Gastrocnemius medialis (tissue), 4 donors: ENCODE measurements around the gene KDM4C. TPM values are rescaled to one million over a fixed set of nuclear protein-coding genes. Genes with fewer than 3 reads are reported as not detected.
A peak's percentile ranks its signal among the peaks of the same experiment; 100 is the strongest.

Experiments
- ATAC-seq, 2 donors: fragments of 150-250 bp; one replicate each; pipeline ENCODE4 v1.9.1; 2016
- DNase-seq, 2 donors: peaks; one replicate each; pipeline ENCODE4 v3.0.0-alpha.2; 2019
- H3K27ac ChIP-seq, 4 donors: fragments of 200-600 bp; sonication (generic); 1 replicate in 1 of 4; 2 replicates in 3 of 4; pipeline ENCODE4 v1.5.1; 2016 to 2018; ENCODE audit warnings: mild to moderate bottlenecking in 2 of 4, moderate library complexity in 1 of 4
- H3K27me3 ChIP-seq, 3 donors: fragments of 200-600 bp; sonication (generic) in 2 of 3; 1 replicate in 1 of 3; 2 replicates in 2 of 3; pipeline versions ENCODE4 v1.5.1 to v1.6.0; 2016 to 2019; ENCODE audit warnings: mild to moderate bottlenecking in 1 of 3, moderate library complexity in 1 of 3
- H3K36me3 ChIP-seq, 2 donors: fragments of 200-600 bp; sonication (generic) in 1 of 2; one replicate each; pipeline ENCODE4 v1.5.1; 2017 to 2018
- H3K4me1 ChIP-seq, 2 donors: fragments of 200-600 bp; sonication (generic) in 1 of 2; one replicate each; pipeline ENCODE4 v1.5.1; 2016 to 2017; ENCODE audit warnings: mild to moderate bottlenecking in 2 of 2
- H3K4me3 ChIP-seq, 4 donors: fragments of 200-600 bp; sonication (generic) in 3 of 4; 1 replicate in 1 of 4; 2 replicates in 3 of 4; pipeline ENCODE4 v1.5.1; 2016 to 2019; ENCODE audit warnings: mild to moderate bottlenecking in 2 of 4
- H3K9me3 ChIP-seq, 3 donors: fragments of 200-600 bp; sonication (generic) in 2 of 3; 1 replicate in 1 of 3; 2 replicates in 2 of 3; pipeline ENCODE4 v1.5.1; 2016 to 2019
- CTCF ChIP-seq, 5 experiments: fragments of 450-650 bp in 3 of 5; fragments of 200-600 bp in 2 of 5; sonication (generic) in 2 of 5; IDR thresholded peaks in 4 of 5; conservative IDR thresholded peaks in 1 of 5; 1 replicate in 4 of 5; 2 replicates in 1 of 5; pipeline ENCODE4 v1.5.1; 2016 to 2019; ENCODE audit warnings: antibody characterized with exemption in 5 of 5, mild to moderate bottlenecking in 3 of 5, moderate library complexity in 3 of 5
- POLR2A ChIP-seq, 2 donors: fragments of 450-650 bp; IDR thresholded peaks; one replicate each; pipeline ENCODE4 v1.6.1; 2017; ENCODE audit warnings: antibody characterized with exemption in 2 of 2, mild to moderate bottlenecking in 2 of 2, moderate library complexity in 2 of 2
- in situ Hi-C, 4 donors: fragments of 200-750 bp; cut with MboI; loops; one replicate each; pipeline versions ENCODE4 v1.15.0 to v1.8.0; 2017; ENCODE audit warnings: low sequenced_read_pairs in 4 of 4
- intact Hi-C: fragments of 100-400 bp; cut with DNase I; formaldehyde crosslinking; loops from one replicate; pipeline ENCODE4 v1.15.1; 2023; ENCODE audit warnings: low total_unique reads
- total RNA-seq, 4 donors: library from RNA; depleted of rRNA; stranded (reverse); fragments of >200 nt; gene quantifications; one replicate each; pipeline versions ENCODE4 v1.1.0 to v1.2.3, GENCODE V29; 2016

The KDM4C gene
- 10 to 100 TPM in 2 of 4 donors, 1 to 10 TPM in 2; 7.7 to 23.3 (median 10.0) TPM for total RNA-seq

- in situ Hi-C loops (no loop called here), intact Hi-C loops (loop anchor here (1.0 to 2.0 kb wide), 5 partner anchors 25 to 743 kb away; partner anchors contain the start of genes RANBP6 and UHRF2)
- H3K27ac ChIP-seq, result peak within 1 kb of the TSS; percentile 94 to 100 (median 98)
- peaks cover 6 to 10% of the 10 kb centered on the region in 2 donors for H3K4me1 ChIP-seq
- peak within 1 kb of the TSS; percentile 81 to 100 (median 94) for H3K4me3 ChIP-seq
- no peaks in the 10 kb centered on the region for H3K27me3 ChIP-seq
- H3K9me3 ChIP-seq, result no peaks in the 10 kb centered on the region
- no peaks in the 10 kb centered on the region for H3K36me3 ChIP-seq
- ATAC-seq, result peak; percentile 88 to 92
- DNase-seq, result peak; percentile 90 to 96
- peak in 2 of 5 experiments; percentile 40 to 63 for TF ChIP-seq CTCF (IDR thresholded peaks at IDR 0.05 in 4 of 5, conservative IDR thresholded peaks at IDR 0.05 in 1 of 5)
- TF ChIP-seq POLR2A (IDR thresholded peaks at IDR 0.05), result peak; percentile 88 to 97
Measured at GRCh38 chr9:6757456-6758247, at the start of gene KDM4C. TSS of gene KDM4C (plus strand) at chr9:6757973. CDS start at chr9:6792989, 35,016 bp downstream.

GRCh38 chr9:6708732-6709131, 49.0 kb upstream of the KDM4C start:
- no peak overlapping the region for H3K27ac ChIP-seq
- H3K27me3 ChIP-seq, result no peaks in the 10 kb centered on the region
- TF ChIP-seq CTCF (IDR thresholded peaks at IDR 0.05 in 4 of 5, conservative IDR thresholded peaks at IDR 0.05 in 1 of 5), result no peak
- TF ChIP-seq POLR2A (IDR thresholded peaks at IDR 0.05), result no peak
- DNase-seq (no peak), ATAC-seq (no peak)
- no peak overlapping the region for H3K4me3 ChIP-seq
- peaks cover 0 to 4% of the 10 kb centered on the region in 2 donors for H3K4me1 ChIP-seq
- no peaks in the 10 kb centered on the region for H3K36me3 ChIP-seq
- H3K9me3 ChIP-seq, result no peaks in the 10 kb centered on the region
- intact Hi-C loops (no loop called here), in situ Hi-C loops (no loop called here)

- no peaks in the 10 kb centered on the region for H3K27me3 ChIP-seq
- ATAC-seq, result no peak
- no peak overlapping the region for H3K27ac ChIP-seq
- in situ Hi-C loops (no loop called here), intact Hi-C loops (no loop called here)
- H3K4me3 ChIP-seq, result no peak overlapping the region
- DNase-seq, result no peak
- H3K4me1 ChIP-seq, result no peaks in the 10 kb centered on the region
- no peaks in the 10 kb centered on the region for H3K9me3 ChIP-seq
- H3K36me3 ChIP-seq, result no peaks in the 10 kb centered on the region
- TF ChIP-seq POLR2A (IDR thresholded peaks at IDR 0.05) (no peak), CTCF (IDR thresholded peaks at IDR 0.05 in 4 of 5, conservative IDR thresholded peaks at IDR 0.05 in 1 of 5) (no peak)
Measured at GRCh38 chr9:6711403-6711802, 46.4 kb upstream of the KDM4C start.

GRCh38 chr9:6712041-6712440, 45.7 kb upstream of the KDM4C start:
- TF ChIP-seq CTCF (IDR thresholded peaks at IDR 0.05 in 4 of 5, conservative IDR thresholded peaks at IDR 0.05 in 1 of 5), result no peak
- no peak for TF ChIP-seq POLR2A (IDR thresholded peaks at IDR 0.05)
- Histone ChIP-seq H3K36me3 (no peaks in the 10 kb centered on the region), H3K9me3 (no peaks in the 10 kb centered on the region), H3K27ac (no peak overlapping the region), H3K27me3 (no peaks in the 10 kb centered on the region), H3K4me1 (no peaks in the 10 kb centered on the region), H3K4me3 (no peak overlapping the region)
- no peak for ATAC-seq
- in situ Hi-C loops, result no loop called here
- intact Hi-C loops, result no loop called here
- no peak for DNase-seq
